ENCODE results near the gene CUX1.

DNA sequence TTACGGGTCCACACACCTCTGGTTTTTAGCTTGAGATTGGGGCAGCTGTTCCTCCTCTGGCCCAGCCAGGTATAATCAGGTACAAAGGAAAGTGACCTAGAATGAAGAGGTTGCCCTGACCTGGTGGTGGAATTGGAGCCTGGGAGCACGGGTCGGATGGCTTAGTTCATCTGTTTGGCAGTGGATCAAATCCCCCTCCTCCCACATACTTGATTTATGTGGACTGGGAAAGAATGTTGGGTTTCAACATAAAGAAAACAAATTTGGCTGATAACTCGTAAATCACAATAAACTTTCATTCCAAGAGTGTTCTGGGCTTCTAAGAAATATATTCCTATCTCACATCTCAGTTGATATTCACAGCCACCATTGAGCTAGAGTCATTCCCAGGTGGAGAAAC, 186.8 kb downstream of the CUX1 start:
- no peak for TF ChIP-seq POLR2A (IDR thresholded peaks at IDR 0.05; ENCODE audit: insufficient read depth in 1 of 2, low read depth in 2 of 2, low read length in 2 of 2)
- no peak for TF ChIP-seq HCFC1 (IDR thresholded peaks at IDR 0.05; ENCODE audit: low read depth, low read length)
- TF ChIP-seq POLR2AphosphoS5 (IDR thresholded peaks at IDR 0.05; ENCODE audit: low read depth, low read length): no peak
- TF ChIP-seq, protein P1, sequence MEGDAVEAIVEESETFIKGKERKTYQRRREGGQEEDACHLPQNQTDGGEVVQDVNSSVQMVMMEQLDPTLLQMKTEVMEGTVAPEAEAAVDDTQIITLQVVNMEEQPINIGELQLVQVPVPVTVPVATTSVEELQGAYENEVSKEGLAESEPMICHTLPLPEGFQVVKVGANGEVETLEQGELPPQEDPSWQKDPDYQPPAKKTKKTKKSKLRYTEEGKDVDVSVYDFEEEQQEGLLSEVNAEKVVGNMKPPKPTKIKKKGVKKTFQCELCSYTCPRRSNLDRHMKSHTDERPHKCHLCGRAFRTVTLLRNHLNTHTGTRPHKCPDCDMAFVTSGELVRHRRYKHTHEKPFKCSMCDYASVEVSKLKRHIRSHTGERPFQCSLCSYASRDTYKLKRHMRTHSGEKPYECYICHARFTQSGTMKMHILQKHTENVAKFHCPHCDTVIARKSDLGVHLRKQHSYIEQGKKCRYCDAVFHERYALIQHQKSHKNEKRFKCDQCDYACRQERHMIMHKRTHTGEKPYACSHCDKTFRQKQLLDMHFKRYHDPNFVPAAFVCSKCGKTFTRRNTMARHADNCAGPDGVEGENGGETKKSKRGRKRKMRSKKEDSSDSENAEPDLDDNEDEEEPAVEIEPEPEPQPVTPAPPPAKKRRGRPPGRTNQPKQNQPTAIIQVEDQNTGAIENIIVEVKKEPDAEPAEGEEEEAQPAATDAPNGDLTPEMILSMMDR (CRISPR knock-in tag; IDR thresholded peaks at IDR 0.05): no peak
- TF ChIP-seq CBFB (CRISPR knock-in tag; IDR thresholded peaks at IDR 0.05): no peak
